Skeletal muscle cell (primary cell): ENCODE results near the gene DHODH.
"Not testable (repeated sequence)": the region's sequence is repeated elsewhere in the genome, so short reads cannot be mapped to it uniquely, and the experiment has no call there.

Experiments used
- DNase-seq: peaks from one replicate; pipeline ENCODE4 v3.0.0-alpha.2; 2010; ENCODE audit warnings: low read depth
- H3K4me3 ChIP-seq: 2 replicates; pipeline ENCODE4 v1.5.1; 2011; ENCODE audit warnings: low read depth, mild to moderate bottlenecking, control low read depth, low read length, moderate library complexity

The DHODH gene

GRCh38 chr16:72049110-72049509 is 40.6 kb downstream of the DHODH start:
- H3K4me3 ChIP-seq: no peak overlapping the region
- DNase-seq: no peak

DNA sequence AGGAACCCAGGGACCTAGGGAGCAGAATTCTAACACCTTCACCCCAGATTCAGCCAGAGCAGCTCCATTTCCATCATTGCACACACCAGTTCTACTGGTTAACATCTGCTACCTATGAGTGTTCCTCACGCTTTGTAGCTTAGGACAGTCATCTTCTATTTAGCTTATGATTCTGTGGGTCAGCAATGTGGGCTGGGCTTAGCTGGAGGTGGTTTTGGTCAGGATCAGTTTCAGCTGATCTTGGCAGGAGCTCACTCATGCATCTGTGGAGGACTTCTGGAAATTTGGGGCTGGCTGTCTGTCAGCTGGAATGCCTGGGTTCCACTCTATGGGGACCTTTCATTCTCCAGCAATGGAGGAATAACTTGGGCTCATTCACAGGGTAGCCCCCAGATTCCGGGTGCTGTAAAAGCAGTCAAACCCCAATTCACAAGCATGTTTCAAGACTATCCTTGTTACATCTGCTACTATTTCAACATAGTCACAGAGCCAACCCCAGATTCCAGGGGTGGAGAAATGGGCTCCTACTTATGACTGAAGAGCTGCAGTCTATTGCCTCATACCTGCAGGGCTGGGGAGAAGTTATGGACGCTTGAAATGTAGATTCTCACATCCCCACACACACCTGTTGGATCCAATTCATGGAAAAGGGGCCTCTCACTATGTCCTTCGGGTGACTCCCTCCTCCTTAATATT is 42.4 kb downstream of the DHODH start:
- DNase-seq: no peak

GRCh38 chr16:72051818-72052217 is 43.3 kb downstream of the DHODH start:
- DNase-seq: no peak
- no peak overlapping the region for H3K4me3 ChIP-seq

More for the DNA sequence above, 42.4 kb downstream of the DHODH start:
- no peak overlapping the region for H3K4me3 ChIP-seq

DNA sequence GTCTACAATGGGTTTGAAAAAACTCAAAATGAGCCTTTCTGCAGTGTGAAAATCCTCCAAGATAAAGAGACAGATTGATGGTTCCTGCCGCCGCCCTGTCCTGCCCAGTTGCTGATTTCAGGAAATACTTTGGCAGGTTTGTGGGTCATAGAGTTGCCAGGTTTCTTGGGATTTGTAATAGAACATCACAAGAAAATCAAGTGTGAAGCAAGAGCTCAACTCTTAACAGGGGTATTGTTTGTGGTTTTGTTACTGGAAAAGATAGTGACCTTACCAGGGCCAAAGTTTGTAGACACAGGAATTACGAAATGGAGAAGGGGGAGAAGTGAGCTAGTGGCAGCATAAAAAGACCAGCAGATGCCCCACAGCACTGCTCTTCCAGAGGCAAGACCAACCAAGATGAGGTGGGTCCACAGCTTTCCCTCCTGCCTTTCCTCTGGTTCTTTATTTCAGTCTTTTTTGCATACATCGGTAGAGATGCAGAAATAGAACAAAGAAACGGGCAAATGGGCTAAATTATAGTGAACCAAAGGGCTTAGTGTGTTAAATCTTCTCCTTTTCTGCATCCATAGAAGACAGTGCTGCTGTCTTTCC is 45.8 kb downstream of the DHODH start, which contains the start of gene HP:
HP (plus strand) TSS at position 252 of the 594 bp plus-strand sequence; CDS start at position 400, 148 bp downstream.
- not testable (repeated sequence) for DNase-seq, H3K4me3 ChIP-seq

DNA sequence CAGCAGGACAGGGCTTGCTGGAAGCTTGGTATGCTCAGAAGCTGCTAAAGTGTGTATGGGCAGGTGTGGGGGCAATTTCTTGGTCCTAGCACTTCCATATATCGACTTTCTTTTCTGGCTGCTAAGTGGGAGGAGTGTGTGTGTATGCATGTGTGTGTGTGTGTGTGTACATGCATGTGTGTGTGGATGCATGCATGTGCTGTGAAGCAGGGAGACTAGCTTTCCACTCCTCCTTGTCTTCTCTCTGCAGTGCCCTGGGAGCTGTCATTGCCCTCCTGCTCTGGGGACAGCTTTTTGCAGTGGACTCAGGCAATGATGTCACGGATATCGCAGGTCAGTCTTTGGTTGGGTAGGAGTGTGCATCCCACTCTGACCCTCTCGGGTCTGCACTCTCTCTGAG is 47.4 kb downstream of the DHODH start:
- no peak for DNase-seq

GRCh38 chr16:72057313-72057712 is 48.8 kb downstream of the DHODH start:
- not testable (repeated sequence) for DNase-seq, H3K4me3 ChIP-seq

More for the DNA sequence above, 47.4 kb downstream of the DHODH start:
- no peak overlapping the region for H3K4me3 ChIP-seq

DNA sequence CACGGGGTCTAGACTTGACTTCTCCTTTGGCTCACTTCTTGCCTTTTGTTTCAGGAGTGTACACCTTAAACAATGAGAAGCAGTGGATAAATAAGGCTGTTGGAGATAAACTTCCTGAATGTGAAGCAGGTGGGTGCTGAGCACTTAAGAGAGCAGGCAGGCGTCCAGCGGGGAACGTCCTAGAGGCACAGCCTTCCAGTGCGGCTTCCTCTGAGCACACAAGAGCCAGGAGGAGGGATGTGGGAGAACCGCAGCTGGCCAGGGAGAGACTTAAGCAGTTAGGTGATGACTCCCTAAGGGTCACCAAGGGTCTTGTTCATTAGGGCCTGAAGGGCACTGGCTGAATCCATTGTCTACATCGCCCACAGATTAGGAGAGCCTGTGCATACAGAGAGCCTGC is 50.5 kb downstream of the DHODH start:
- not testable (repeated sequence) for DNase-seq, H3K4me3 ChIP-seq

DNA sequence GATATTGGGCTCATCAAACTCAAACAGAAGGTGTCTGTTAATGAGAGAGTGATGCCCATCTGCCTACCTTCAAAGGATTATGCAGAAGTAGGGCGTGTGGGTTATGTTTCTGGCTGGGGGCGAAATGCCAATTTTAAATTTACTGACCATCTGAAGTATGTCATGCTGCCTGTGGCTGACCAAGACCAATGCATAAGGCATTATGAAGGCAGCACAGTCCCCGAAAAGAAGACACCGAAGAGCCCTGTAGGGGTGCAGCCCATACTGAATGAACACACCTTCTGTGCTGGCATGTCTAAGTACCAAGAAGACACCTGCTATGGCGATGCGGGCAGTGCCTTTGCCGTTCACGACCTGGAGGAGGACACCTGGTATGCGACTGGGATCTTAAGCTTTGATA is 51.9 kb downstream of the DHODH start:
- no peak overlapping the region for H3K4me3 ChIP-seq
- no peak for DNase-seq

GRCh38 chr16:72061564-72061963 is 53.0 kb downstream of the DHODH start:
- H3K4me3 ChIP-seq: no peak overlapping the region
- no peak for DNase-seq

- H3K4me3 ChIP-seq: no peak overlapping the region
- DNase-seq: no peak
Measured at GRCh38 chr16:72064361-72064894, 55.9 kb downstream of the DHODH start.

DNA sequence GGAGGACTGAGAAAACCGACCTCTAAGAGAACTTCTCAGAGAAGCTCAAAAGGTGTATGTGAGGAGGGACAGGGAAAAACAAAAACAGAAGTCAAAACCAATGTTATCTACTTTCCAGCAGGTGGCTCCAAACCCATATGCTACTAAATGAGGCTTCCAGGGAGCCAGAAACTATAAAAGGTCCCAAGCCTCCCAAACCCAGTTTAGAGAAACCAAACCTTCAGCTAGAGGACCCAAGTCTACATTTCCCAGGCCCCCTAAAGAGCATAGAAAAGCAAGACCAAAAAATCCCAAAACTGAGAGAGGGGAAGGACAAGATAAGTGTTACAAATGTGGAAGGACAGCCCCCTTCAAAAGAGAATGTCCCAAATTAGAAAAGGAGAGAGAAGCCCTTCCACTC is 58.2 kb downstream of the DHODH start:
- no peak for DNase-seq
- H3K4me3 ChIP-seq: no peak overlapping the region

DNA sequence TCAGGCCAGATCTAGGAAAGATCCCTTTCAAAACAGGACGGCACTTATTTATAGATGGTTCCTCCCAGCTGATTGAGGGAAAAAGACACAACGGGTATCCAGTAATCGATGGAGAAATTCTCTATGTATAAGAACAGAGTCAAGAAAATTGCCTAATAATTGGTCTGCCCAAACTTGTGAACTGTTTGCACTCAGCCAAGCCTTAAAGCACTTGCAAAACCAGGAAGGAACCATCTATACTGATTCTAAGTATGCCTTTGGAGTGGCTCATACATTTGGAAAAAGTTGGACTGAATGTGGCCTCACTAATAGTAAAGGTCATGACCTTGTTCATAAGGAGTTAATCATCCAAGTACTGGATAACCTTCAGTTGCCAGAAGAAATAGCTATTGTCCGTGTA is 60.4 kb downstream of the DHODH start:
- DNase-seq: no peak
- no peak overlapping the region for H3K4me3 ChIP-seq

GRCh38 chr16:72072514-72073342 is 64.2 kb downstream of the DHODH start:
- DNase-seq: no peak
- no peak overlapping the region for H3K4me3 ChIP-seq

- no peak overlapping the region for H3K4me3 ChIP-seq
- no peak for DNase-seq
Measured at GRCh38 chr16:72073560-72074230, 65.2 kb downstream of the DHODH start.

DNA sequence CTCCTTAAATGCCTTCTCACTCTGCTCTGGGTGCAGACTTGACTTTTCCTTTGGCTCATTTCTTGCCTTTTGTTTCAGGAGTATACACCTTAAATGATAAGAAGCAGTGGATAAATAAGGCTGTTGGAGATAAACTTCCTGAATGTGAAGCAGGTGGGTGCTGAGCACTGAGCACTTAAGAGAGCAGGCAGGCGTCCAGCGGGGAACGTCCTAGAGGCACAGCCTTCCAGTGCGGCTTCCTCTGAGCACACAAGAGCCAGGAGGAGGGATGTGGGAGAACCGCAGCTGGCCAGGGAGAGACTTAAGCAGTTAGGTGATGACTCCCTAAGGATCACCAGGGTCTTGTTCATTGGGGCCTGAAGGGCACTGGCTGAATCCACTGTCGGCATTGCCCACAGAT is 66.5 kb downstream of the DHODH start:
- not testable (repeated sequence) for H3K4me3 ChIP-seq, DNase-seq
